HS-27A (cell line): ENCODE data around the gene ITPK1.

ENCODE experiments used
- DNase-seq: peaks from one replicate; pipeline ENCODE4 v3.0.0-alpha.2; 2012; ENCODE audit warnings: low read depth, missing footprints

The ITPK1 gene

DNA sequence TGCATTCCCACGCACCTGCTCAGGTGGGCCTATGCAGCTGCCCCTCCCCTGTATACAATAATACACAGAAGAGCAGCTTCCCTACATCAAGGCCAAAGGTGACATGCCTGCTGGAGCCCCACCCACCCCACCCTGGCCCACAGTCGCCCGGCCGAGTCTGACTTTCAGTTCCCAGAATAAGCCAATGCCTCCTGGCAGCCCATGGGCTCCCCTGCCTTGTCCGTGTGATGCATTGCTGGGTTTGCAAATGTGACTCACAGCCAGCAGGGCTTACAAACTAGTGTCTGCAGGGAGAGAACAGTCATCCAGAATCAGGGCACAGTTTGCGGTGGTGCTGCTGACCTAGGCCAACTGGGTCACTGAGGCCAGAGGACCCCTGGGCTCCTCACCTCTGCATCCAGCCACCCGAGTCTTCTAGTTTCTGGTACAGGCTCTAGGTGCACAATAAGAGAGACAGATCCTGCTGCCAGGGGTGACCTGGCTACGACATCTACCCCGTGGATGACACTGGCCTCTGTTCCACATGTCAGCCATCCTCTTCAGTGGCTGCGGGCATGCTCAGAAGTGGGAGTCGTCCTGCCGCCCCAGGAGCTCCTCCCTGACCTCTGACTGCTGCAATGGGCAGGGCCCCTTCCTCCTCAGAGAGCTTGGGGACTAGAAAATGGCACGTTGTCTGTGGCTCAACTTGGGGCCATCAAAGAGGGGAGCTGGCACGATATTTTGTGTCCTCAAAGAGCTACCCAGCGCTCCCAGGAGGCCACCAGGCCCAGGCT, 108.3 kb downstream of the ITPK1 start:
- no peak for DNase-seq

GRCh38 chr14:93006567-93007051, 109.1 kb downstream of the ITPK1 start:
- no peak for DNase-seq

- no peak for DNase-seq
Measured at GRCh38 chr14:93005838-93006237, 109.9 kb downstream of the ITPK1 start.

DNA sequence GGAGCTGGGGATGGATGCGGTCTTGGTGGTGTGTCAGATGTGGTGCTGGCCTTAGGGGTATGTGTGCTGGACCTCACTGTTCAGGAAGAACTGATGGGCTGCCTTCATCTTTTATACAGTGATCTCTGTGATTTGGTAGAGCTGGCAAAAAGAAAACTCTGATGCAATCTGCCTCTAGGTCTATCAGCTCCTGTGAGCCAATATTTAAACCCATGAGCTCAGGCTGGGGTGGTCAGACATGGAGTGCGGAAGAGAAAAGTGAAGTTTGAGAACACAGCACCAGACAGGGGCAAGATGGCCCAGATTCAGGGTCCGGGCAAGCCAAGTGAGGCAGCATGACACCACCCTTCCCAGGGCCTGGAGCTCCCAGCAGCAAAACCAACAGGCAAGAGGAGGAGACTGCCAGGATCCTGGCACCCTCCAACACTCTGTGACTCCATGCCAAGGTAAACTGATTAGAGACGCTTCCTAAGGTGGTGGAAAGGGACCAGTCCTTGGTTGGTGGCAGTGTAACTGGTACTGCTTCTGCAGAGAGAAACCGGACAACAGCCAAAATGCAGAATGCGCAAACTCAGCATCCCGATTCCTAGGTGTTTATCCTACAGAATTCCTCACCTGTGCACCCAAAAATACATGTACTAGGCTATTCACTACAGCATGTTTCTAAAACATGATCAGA, 110.5 kb downstream of the ITPK1 start:
- no peak for DNase-seq

DNA sequence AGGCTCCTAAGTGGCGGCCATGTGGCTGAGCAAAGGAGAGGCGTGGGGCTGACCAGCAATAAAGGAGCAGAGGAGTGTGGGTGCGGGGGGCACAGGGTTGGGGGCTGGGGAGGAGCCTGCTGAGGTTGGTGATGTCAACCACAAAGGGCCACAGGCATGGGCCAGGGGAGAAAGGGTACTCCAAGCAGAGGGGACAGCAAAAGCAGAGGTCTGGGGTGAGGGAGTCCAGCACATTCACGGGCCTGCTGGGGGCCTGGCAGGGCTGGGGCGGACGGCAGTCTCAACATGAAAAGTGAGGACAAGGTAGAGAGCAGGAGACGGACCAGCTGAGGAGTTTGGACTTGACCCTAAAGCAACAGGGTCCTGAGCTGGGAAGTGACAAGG, 111.0 kb downstream of the ITPK1 start:
- no peak for DNase-seq

GRCh38 chr14:93003945-93004698, 111.6 kb downstream of the ITPK1 start:
- no peak for DNase-seq

DNA sequence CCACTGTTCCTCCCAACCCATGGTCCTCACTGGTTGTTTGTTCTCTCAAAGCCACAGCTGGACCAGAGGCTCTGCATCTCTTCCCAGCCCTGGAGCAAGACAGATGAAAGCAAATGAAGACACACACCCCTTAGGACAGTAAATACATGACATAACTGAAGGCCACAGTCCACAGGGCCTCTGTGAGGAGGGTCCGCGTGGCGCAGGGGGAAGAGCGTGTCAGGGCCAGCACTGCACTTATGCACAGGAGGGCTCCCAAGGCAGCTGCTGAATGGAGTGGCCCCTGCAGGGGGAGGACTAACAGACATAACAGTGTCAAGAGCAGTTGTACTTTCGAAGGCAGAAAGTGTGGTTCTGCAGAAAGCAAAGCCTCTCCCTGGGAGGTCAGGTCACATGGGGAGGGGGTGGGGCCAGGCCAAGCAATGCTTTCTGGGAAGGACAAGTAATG, 112.8 kb downstream of the ITPK1 start:
- no peak for DNase-seq

- no peak for DNase-seq
Measured at GRCh38 chr14:93002049-93002448, 113.7 kb downstream of the ITPK1 start.

- no peak for DNase-seq
Measured at GRCh38 chr14:92998946-92999345, 116.8 kb downstream of the ITPK1 start.

- DNase-seq, result no peak
Measured at GRCh38 chr14:92997343-92998061, 118.2 kb downstream of the ITPK1 start.

DNA sequence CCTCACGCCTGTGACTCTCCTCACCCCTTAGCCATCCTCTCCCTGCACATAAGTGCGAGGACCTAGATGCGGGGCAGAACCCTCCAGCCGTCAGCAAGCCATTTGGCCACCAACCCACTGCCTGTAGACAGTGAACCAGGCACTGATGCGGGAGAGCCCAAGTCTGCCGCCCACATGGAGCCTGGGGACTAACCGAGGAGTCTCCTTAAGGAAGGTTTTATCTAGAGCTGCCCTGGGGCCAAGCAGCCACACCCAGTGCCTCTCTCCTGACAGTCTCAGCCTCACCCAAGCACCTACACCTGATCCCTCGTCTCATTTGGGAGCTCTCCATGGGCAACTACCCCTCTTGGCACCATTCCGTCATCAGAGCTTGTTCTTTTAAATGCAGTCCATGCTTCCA, 120.1 kb downstream of the ITPK1 start:
- DNase-seq, result no peak

- no peak for DNase-seq
Measured at GRCh38 chr14:92994942-92995341, 120.8 kb downstream of the ITPK1 start.

DNA sequence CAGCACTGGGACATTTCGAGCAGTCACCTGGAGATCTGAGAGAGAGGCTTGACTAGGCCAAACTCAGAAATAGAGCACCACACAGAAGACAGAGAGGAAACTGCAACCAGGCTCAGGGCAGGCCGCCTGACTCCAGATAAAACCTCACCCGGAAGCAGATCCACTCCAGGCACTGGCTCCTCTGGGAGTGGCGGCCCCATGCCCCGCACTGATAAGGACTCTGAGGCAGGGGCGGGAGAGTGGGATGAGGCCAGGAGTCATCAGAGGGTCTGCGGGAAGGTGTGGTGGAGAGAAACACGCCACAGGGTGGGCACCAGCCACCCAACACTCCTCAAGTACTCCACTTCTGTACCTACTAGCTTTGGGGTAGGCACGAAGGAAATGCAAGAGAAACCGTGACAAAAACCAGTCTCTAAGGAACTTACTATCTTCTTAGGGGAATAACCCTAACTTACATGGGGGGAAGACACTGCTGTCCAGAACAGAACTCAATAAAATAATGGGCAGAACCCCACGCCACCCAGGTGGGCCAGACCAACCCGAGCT, 121.5 kb downstream of the ITPK1 start:
- no peak for DNase-seq

GRCh38 chr14:92993302-92993701, 122.4 kb downstream of the ITPK1 start:
- no peak for DNase-seq

DNA sequence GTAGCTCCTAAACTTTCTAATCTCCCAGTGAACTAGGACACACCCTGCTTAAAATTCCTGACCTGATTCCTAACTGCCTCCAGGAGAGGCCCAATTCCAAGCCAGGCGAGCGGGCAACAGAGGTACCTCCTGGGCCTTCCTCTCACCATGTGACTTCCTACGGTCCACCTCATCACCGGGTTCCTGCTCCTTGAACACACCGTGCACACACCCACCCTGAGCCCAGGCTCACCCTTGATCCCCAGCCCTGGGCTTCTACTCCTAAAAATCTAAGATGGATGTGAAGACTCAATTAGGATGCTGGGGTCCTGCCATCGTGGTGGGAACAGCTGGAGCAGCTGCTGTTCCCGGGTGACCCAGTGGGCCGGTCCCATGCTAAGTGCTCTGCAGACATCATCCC, 124.2 kb downstream of the ITPK1 start:
- no peak for DNase-seq

GRCh38 chr14:92990456-92991430, 125.0 kb downstream of the ITPK1 start:
- no peak for DNase-seq

DNA sequence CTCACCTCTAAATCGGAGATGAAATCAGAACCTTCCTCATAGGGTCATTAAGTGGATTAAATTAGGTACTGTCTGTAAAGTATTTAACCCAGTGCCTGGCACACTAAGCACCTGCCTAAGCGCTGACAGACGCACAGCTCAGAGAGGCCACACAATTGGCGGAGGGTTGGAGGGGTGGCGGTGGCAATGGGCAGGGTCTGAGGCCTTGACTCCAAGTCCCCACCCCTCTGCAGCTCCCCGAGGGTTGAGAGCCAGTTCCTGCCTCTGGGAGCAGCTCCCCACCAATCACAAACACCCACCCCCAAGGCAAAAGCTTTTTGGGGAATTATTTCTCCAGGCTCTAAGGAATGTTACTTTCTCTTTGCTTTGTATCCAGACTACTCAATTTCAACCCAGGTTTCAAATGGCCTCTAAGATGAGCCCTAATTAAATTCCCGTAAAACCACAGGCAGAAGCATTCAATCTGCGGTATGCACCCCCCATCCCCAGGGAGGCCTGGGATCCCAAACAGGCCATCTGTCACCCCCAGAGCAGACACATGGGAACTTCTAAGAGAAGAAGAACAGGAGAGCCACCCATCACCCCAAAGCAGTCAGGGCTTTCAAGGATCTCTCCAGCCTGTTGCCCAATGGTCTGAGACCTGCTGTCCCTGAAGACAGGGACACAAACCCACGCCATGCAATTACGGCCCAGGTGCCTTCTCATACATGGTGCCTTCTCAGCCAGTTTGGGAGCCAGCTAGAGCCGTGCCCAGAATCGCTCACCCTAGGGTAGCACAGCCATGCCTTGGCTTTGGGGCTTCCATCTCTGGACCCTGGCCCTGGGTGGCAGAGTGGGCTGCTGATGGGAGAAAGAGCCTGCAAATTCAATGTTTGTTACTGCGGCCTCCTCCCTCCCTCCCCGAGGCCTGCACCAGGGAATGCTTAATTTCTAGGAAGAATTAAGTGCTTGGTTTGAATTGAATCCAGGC, 126.7 kb downstream of the ITPK1 start:
- no peak for DNase-seq

- DNase-seq, result no peak
Measured at GRCh38 chr14:92987713-92988510, 127.8 kb downstream of the ITPK1 start.
